K562 (cell line): ENCODE data around the gene SLC7A11. TPM values are rescaled to one million over a fixed set of nuclear protein-coding genes. Genes with fewer than 3 reads are reported as not detected.
A peak's percentile ranks its signal among the peaks of the same experiment; 100 is the strongest.

Experiments used
- ATAC-seq: fragments of 200-7000 bp; cut with Tn5 transposase; 3 replicates; pipeline ENCODE4 v1.9.1; 2020; ENCODE audit warnings: moderate library complexity
- BruUV-seq: library from RNA; stranded (reverse); fragments of 400-500 nt; replicated peaks from 2 replicates; lab custom pipeline; 2021; lab: Mats Ljungman, UMichigan
- CTCF ChIA-PET: fragments of 300-600 bp; formaldehyde crosslinking; extraction: SDS; loops from one replicate; lab custom pipeline; 2021; ENCODE audit warnings: low intra/inter-chr PET ratio; lab: Yijun Ruan, JAX
- POLR2A ChIA-PET: fragments of 300-600, 350-650 bp; sonication (Branson Sonifier 250); formaldehyde crosslinking; extraction: SDS; loops from one replicate; lab custom pipeline; 2021; ENCODE audit warnings: antibody characterized with exemption, inconsistent platforms; lab: Yijun Ruan, JAX
- DNase-seq, 4 experiments: peaks; one replicate each; pipeline versions ENCODE4 v3.0.0 to v3.0.0-alpha.2; 2011 to 2018; ENCODE audit warnings: low spot score in 3 of 4, mixed read lengths in 3 of 4; ENCODE audit errors: extremely low read depth in 1 of 4
- FAIRE-seq: peaks from 2 replicates; lab custom pipeline; 2011; peaks lifted over from hg19 to GRCh38; lab: Jason Lieb, UNC
- H2AFZ ChIP-seq: 2 replicates; pipeline ENCODE4 v1.6.0; 2011; ENCODE audit warnings: low read depth, low read length, control low read depth, inconsistent platforms
- H3K27ac ChIP-seq: fragments of 200-600 bp; 3 replicates; pipeline ENCODE4 v1.8.0; 2011; ENCODE audit warnings: low read depth, mild to moderate bottlenecking, control low read depth, inconsistent platforms, low read length, moderate library complexity, mixed read lengths; ENCODE audit errors: extremely low read depth
- H3K27me3 ChIP-seq, 2 experiments: fragments of 300-600 bp in 1 of 2; 2 replicates in 1 of 2; 3 replicates in 1 of 2; pipeline versions ENCODE4 v1.6.0 to v1.8.0; 2011; ENCODE audit warnings: inconsistent platforms in 2 of 2, low read length in 2 of 2, mild to moderate bottlenecking in 1 of 2, mixed read lengths in 1 of 2, moderate library complexity in 1 of 2; ENCODE audit not compliant: control insufficient read depth in 2 of 2, insufficient read depth in 2 of 2
- H3K36me3 ChIP-seq: fragments of 300-600 bp; 3 replicates; pipeline ENCODE4 v1.8.0; 2011; ENCODE audit warnings: mild to moderate bottlenecking, low read length, inconsistent platforms; ENCODE audit not compliant: control insufficient read depth, insufficient read depth
- H3K4me1 ChIP-seq, 2 experiments: fragments of 200-600 bp in 1 of 2; replicated peaks in 1 of 2; 2 replicates in 1 of 2; 3 replicates in 1 of 2; pipeline versions ENCODE4 v1.5.1 to v1.8.0; 2011; ENCODE audit warnings: inconsistent platforms in 2 of 2, low read length in 2 of 2, mild to moderate bottlenecking in 1 of 2, mixed read lengths in 1 of 2, moderate library complexity in 1 of 2; ENCODE audit not compliant: control insufficient read depth in 2 of 2, insufficient read depth in 2 of 2
- H3K4me2 ChIP-seq: 2 replicates; pipeline ENCODE4 v1.6.1; 2011; ENCODE audit warnings: low read length, control low read depth, inconsistent platforms, mixed read lengths; ENCODE audit not compliant: insufficient read depth
- H3K4me3 ChIP-seq: fragments of 200-600 bp; sonication (generic), shearing (Covaris generic); 2 replicates; pipeline ENCODE4 v1.5.1; 2016; ENCODE audit warnings: control low read depth, inconsistent platforms
- H3K79me2 ChIP-seq: fragments of 200-600 bp; 3 replicates; pipeline ENCODE4 v1.8.0; 2011; ENCODE audit warnings: low read length, inconsistent platforms; ENCODE audit not compliant: control insufficient read depth, insufficient read depth
- H3K9ac ChIP-seq, 2 experiments: 2 replicates each; pipeline versions ENCODE4 v1.6.0 to v1.6.1; 2011; ENCODE audit warnings: low read depth in 2 of 2, low read length in 2 of 2, control low read depth in 1 of 2, inconsistent platforms in 1 of 2, mild to moderate bottlenecking in 1 of 2, mixed read lengths in 1 of 2; ENCODE audit not compliant: insufficient read depth in 1 of 2
- H3K9me1 ChIP-seq: one replicate; pipeline ENCODE4 v1.6.0; 2011; ENCODE audit warnings: inconsistent platforms, mild to moderate bottlenecking, low read length, moderate library complexity; ENCODE audit not compliant: control insufficient read depth, insufficient read depth
- H3K9me3 ChIP-seq: replicated peaks from 2 replicates; pipeline ENCODE4 v1.5.1; 2011; ENCODE audit warnings: low read depth, low read length, inconsistent platforms; ENCODE audit not compliant: control insufficient read depth, insufficient read depth
- H4K20me1 ChIP-seq: replicated peaks from 2 replicates; pipeline ENCODE4 v1.6.1; 2011; ENCODE audit warnings: low read length, inconsistent platforms, mixed read lengths; ENCODE audit not compliant: control insufficient read depth, insufficient read depth
- ASH1L ChIP-seq: fragments of 450-650 bp; IDR thresholded peaks from 2 replicates; pipeline ENCODE4 v1.6.1; 2018; ENCODE audit warnings: borderline replicate concordance, mild to moderate bottlenecking, low read depth; ENCODE audit not compliant: partially characterized antibody
- CEBPB ChIP-seq: fragments of 450-650 bp; IDR thresholded peaks from 2 replicates; pipeline ENCODE4 v1.6.1; 2016; ENCODE audit warnings: missing genetic modification characterization, missing compliant biosample characterization
- FOXM1 ChIP-seq, 2 experiments: fragments of 450-650 bp in 1 of 2; sonication (generic) in 1 of 2; formaldehyde crosslinking in 1 of 2; IDR thresholded peaks; 2 replicates each; pipeline versions ENCODE4 v1.6.1 to v1.9.0; 2017 to 2022; ENCODE audit warnings: low read depth in 2 of 2, mild to moderate bottlenecking in 2 of 2, missing genetic modification reagents in 1 of 2, moderate library complexity in 1 of 2
- GTF2B ChIP-seq: IDR thresholded peaks from 2 replicates; pipeline ENCODE4 v1.6.1; 2011; ENCODE audit not compliant: insufficient read length; ENCODE audit errors: extremely low read depth
- KDM5B ChIP-seq: fragments of 200-600 bp; sonication (generic); IDR thresholded peaks from 2 replicates; pipeline ENCODE4 v1.6.1; 2012; ENCODE audit warnings: low read depth, mild to moderate bottlenecking, moderate library complexity, low read length, control low read depth, inconsistent platforms; ENCODE audit not compliant: insufficient replicate concordance
- NFATC3 ChIP-seq: fragments of 450-650 bp; IDR thresholded peaks from 2 replicates; pipeline ENCODE4 v1.6.1; 2017; ENCODE audit warnings: mild to moderate bottlenecking
- NR3C1 ChIP-seq: sonication (generic); formaldehyde crosslinking; IDR thresholded peaks from 2 replicates; pipeline ENCODE4 v1.8.1; 2022; ENCODE audit warnings: missing genetic modification reagents
- PHF21A ChIP-seq: fragments of 450-650 bp; IDR thresholded peaks from 2 replicates; pipeline ENCODE4 v1.6.1; 2017; ENCODE audit warnings: low read depth, borderline replicate concordance
- ZNF408 ChIP-seq: fragments of 250-450 bp; sonication (Bioruptor Pico); IDR thresholded peaks from 2 replicates; pipeline ENCODE4 v1.4.0; 2020; ENCODE audit warnings: low read depth, mild to moderate bottlenecking, moderate library complexity
- WGBS: fragments of 100-300 bp; shearing (Covaris generic); methylation state at CpG from one replicate; pipeline ENCODE4 v1.1.6; 2016; ENCODE audit warnings: low coverage, mixed read lengths; ENCODE audit not compliant: insufficient coverage; ENCODE audit errors: missing lambda C conversion rate; 5-methylcytosine and 5-hydroxymethylcytosine counted together
- in situ Hi-C: fragments of 300-500 bp; cut with MboI; formaldehyde crosslinking; loops from 4 replicates; pipeline ENCODE4 v1.15.0; 2018; ENCODE audit warnings: inconsistent platforms, mixed read lengths
- intact Hi-C: fragments of 100-400 bp; cut with micrococcal nuclease; formaldehyde crosslinking; loops from 2 replicates; pipeline ENCODE4 v1.14.2; 2022
- polyA plus RNA-seq, 8 experiments: library from polyadenylated mRNA; depleted of rRNA in 4 of 8; stranded (reverse) in 5 of 8; unstranded in 3 of 8; fragments of >200 nt; fragmentation: Nextera tagmentation in 2 of 8; fragmentation: Illumina TruSeq in 1 of 8; extraction: Ambion mirVana in 2 of 8; extraction: Trizol in 1 of 8; gene quantifications; 2 replicates each; pipeline versions ENCODE4 v1.2.1 to v1.2.3, GENCODE V29; 2011 to 2014; ENCODE audit warnings: inconsistent platforms in 1 of 8, missing spikeins in 1 of 8
- total RNA-seq, 7 experiments: library from RNA; depleted of rRNA in 6 of 7; stranded (reverse); fragments of >200 nt in 6 of 7; fragmentation: Illumina TruSeq in 2 of 7; extraction: Trizol in 2 of 7; gene quantifications; 2 replicates each; pipeline versions ENCODE4 v1.2.1 to v1.2.3, GENCODE V29; 2011 to 2021; ENCODE audit warnings: low replicate concordance in 1 of 7
- TF ChIP-seq, protein P1 (sequence below): fragments of 450-650 bp; IDR thresholded peaks from 2 replicates; pipeline ENCODE4 v1.6.1; 2018; ENCODE audit not compliant: partially characterized antibody

Gene SLC7A11
- total and polyA plus RNA-seq, 9 of the 15 experiments (the other 6 are each of a cell fraction or from before 2014, with no cell fraction given) = 4.5 to 26.1 (median 13.5) TPM

GRCh38 chr4:138262469-138262868, 20.3 kb upstream of the SLC7A11 start:
- intact Hi-C loops = no loop called here
- in situ Hi-C loops = no loop called here
- no TSS peak for BruUV-seq

DNA sequence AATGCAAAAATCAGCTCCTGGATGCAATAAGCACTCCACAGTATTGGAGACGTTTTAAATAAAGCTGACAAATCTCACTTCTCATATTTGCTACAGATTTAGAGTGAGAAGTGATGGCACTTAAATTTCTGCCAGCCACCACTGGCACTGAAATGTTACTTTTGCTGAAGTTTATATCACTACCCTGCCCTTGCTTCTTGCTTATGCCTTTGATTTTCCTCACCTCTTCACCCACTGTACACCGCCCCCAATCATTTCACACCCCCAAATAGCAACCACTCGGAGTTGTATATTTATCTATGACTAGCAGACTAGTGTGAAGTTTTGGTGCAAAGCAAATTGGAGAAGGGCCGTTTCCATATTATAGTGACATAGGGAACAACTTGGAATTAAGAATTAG, 19.9 kb upstream of the SLC7A11 start:
- H2AFZ ChIP-seq = peak overlapping the region; percentile 71
- ATAC-seq (peak; percentile 10; the same call in 1 of the 3 replicates), FAIRE-seq (no peak), DNase-seq (no peak)
- peaks cover 0 to 15% of the 10 kb centered on the region in 2 experiments; a peak in 3 of 5 replicates for H3K4me1 ChIP-seq
- POLR2A ChIA-PET = interaction anchor here (0.9 kb wide), 1 partner anchor 18 kb away, joined by 3 read pairs; no protein-coding TSS in a partner anchor
- no TSS peak for BruUV-seq
- no peak overlapping the region; the same call in 1 of the 2 replicates for H3K4me2 ChIP-seq
- 37% methylated on average over 4 of the region's 4 CpGs for WGBS
- H3K79me2 ChIP-seq = no peaks in the 10 kb centered on the region
- intact Hi-C loops = no loop called here
- H4K20me1 ChIP-seq = no peaks in the 10 kb centered on the region
- no peaks in the 10 kb centered on the region for H3K27me3 ChIP-seq
- no peaks in the 10 kb centered on the region for H3K9me1 ChIP-seq
- H3K36me3 ChIP-seq = no peaks in the 10 kb centered on the region
- H3K4me3 ChIP-seq = no peak overlapping the region
- in situ Hi-C loops = no loop called here
- no peak overlapping the region for H3K9ac ChIP-seq
- H3K9me3 ChIP-seq = no peaks in the 10 kb centered on the region
- CTCF ChIA-PET = interaction anchor here (0.6 kb wide), 1 partner anchor 50 kb away, joined by 3 read pairs; no protein-coding TSS in a partner anchor
- H3K27ac ChIP-seq = no peak overlapping the region
- TF ChIP-seq PHF21A (no peak), FOXM1 (IDR thresholded peaks at IDR 0.05; ENCODE audit: low read depth) (no peak), FOXM1 (CRISPR knock-in tag; IDR thresholded peaks at IDR 0.05; ENCODE audit: low read depth) (no peak), ASH1L (no peak), NR3C1 (CRISPR knock-in tag) (no peak)
- TF ChIP-seq, protein P1, sequence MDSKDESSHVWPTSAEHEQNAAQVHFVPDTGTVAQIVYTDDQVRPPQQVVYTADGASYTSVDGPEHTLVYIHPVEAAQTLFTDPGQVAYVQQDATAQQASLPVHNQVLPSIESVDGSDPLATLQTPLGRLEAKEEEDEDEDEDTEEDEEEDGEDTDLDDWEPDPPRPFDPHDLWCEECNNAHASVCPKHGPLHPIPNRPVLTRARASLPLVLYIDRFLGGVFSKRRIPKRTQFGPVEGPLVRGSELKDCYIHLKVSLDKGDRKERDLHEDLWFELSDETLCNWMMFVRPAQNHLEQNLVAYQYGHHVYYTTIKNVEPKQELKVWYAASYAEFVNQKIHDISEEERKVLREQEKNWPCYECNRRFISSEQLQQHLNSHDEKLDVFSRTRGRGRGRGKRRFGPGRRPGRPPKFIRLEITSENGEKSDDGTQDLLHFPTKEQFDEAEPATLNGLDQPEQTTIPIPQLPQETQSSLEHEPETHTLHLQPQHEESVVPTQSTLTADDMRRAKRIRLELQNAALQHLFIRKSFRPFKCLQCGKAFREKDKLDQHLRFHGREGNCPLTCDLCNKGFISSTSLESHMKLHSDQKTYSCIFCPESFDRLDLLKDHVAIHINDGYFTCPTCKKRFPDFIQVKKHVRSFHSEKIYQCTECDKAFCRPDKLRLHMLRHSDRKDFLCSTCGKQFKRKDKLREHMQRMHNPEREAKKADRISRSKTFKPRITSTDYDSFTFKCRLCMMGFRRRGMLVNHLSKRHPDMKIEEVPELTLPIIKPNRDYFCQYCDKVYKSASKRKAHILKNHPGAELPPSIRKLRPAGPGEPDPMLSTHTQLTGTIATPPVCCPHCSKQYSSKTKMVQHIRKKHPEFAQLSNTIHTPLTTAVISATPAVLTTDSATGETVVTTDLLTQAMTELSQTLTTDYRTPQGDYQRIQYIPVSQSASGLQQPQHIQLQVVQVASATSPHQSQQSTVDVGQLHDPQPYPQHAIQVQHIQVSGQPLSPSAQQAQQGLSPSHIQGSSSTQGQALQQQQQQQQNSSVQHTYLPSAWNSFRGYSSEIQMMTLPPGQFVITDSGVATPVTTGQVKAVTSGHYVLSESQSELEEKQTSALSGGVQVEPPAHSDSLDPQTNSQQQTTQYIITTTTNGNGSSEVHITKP = no peak

More at GRCh38 chr4:138262469-138262868, 20.3 kb upstream of the SLC7A11 start:
- CTCF ChIA-PET = interaction anchor here (0.6 kb wide), 1 partner anchor 50 kb away, joined by 3 read pairs; no protein-coding TSS in a partner anchor
- no peaks in the 10 kb centered on the region for H3K36me3 ChIP-seq
- peak overlapping the region; percentile 71 for H2AFZ ChIP-seq
- POLR2A ChIA-PET = interaction anchor here (0.9 kb wide), 1 partner anchor 19 kb away, joined by 3 read pairs; no protein-coding TSS in a partner anchor
- no peak overlapping the region for H3K9ac ChIP-seq
- H3K4me2 ChIP-seq = no peak overlapping the region; the same call in 1 of the 2 replicates
- H3K27me3 ChIP-seq = no peaks in the 10 kb centered on the region
- peak; percentile 31; the same call in 1 of the 3 replicates for ATAC-seq
- H3K4me3 ChIP-seq = no peak overlapping the region
- DNase-seq = no peak
- no peaks in the 10 kb centered on the region for H3K9me3 ChIP-seq
- peaks cover 0 to 15% of the 10 kb centered on the region in 2 experiments; a peak in 3 of 5 replicates for H3K4me1 ChIP-seq
- no peaks in the 10 kb centered on the region for H4K20me1 ChIP-seq
- FAIRE-seq = no peak
- H3K79me2 ChIP-seq = no peaks in the 10 kb centered on the region
- WGBS = 24% methylated on average over 3 of the region's 3 CpGs
- TF ChIP-seq KDM5B (no peak), GTF2B (no peak), CEBPB (tag) (no peak), NFATC3 (no peak), ZNF408 (CRISPR knock-in tag) (no peak)
- H3K27ac ChIP-seq = no peak overlapping the region
- H3K9me1 ChIP-seq = no peaks in the 10 kb centered on the region
